ENCODE measurements around the gene CCNT1. TPM values are rescaled to one million over a fixed set of nuclear protein-coding genes. Genes with fewer than 3 reads are reported as not detected.
"Not testable (repeated sequence)": the region's sequence is repeated elsewhere in the genome, so short reads cannot be mapped to it uniquely, and the experiment has no call there.

The CCNT1 gene
- total RNA-seq, 1 donor from 2014 or later = 59.0 TPM

- intact Hi-C loops (cut with micrococcal nuclease) = no loop called here
Observed at GRCh38 chr12:48643011-48643410, 73.5 kb downstream of the CCNT1 start.

GRCh38 chr12:48641752-48642555 lies 74.6 kb downstream of the CCNT1 start:
- intact Hi-C loops (cut with micrococcal nuclease) = not testable (repeated sequence)

- intact Hi-C loops (cut with micrococcal nuclease) = no loop called here
Observed at GRCh38 chr12:48640854-48641253, 75.7 kb downstream of the CCNT1 start.

GRCh38 chr12:48640428-48640827 lies 76.1 kb downstream of the CCNT1 start:
- intact Hi-C loops (cut with micrococcal nuclease) = no loop called here

Other genes starting within 250 kb of the CCNT1 start
- not detected in 2 replicates for gene ANP32D, start 244.1 kb downstream of the CCNT1 start, total RNA-seq
- gene C12orf54, start 234.2 kb downstream of the CCNT1 start, total RNA-seq = not detected in 2 replicates
- gene OR8S1, start 191.1 kb downstream of the CCNT1 start, total RNA-seq = not detected in 2 replicates
- gene LALBA, start 146.7 kb downstream of the CCNT1 start, total RNA-seq = not detected in 2 replicates
- 46.1 and 48.9 TPM in 2 replicates for gene KANSL2, start 34.5 kb downstream of the CCNT1 start, total RNA-seq
- gene ADCY6, start 72.4 kb upstream of the CCNT1 start, total RNA-seq = 0.22 and 0.32 TPM in 2 replicates
- gene CACNB3, start 101.8 kb upstream of the CCNT1 start, total RNA-seq = 16.5 and 17.1 TPM in 2 replicates
- gene DDX23, start 135.5 kb upstream of the CCNT1 start, total RNA-seq = 125 and 126 TPM in 2 replicates
- gene RND1, start 149.2 kb upstream of the CCNT1 start, total RNA-seq = 4.0 and 5.6 TPM in 2 replicates
- gene FKBP11, start 208.8 kb upstream of the CCNT1 start, total RNA-seq = 74.2 and 83.6 TPM in 2 replicates
- 150 and 164 TPM in 2 replicates for gene ARF3, start 240.8 kb upstream of the CCNT1 start, total RNA-seq